HEK293 (cell line): ENCODE measurements around the gene TPCN2.
"Not testable (repeated sequence)": the region's sequence is repeated elsewhere in the genome, so short reads cannot be mapped to it uniquely, and the experiment has no call there.

ENCODE experiments used
- CTCF ChIA-PET: fragments of 350-600 bp; formaldehyde crosslinking; extraction: SDS; loops from one replicate; lab custom pipeline; 2021; ENCODE audit warnings: antibody characterized with exemption; lab: Yijun Ruan, JAX
- POLR2A ChIA-PET: fragments of 300-600 bp; formaldehyde crosslinking; extraction: SDS; loops from one replicate; lab custom pipeline; 2020; ENCODE audit warnings: antibody characterized with exemption, inconsistent platforms; lab: Yijun Ruan, JAX
- H3K27ac ChIP-seq: fragments of 200-500 bp; sonication (Bioruptor generic); 2 replicates; pipeline ENCODE4 v1.5.1; 2014; ENCODE audit warnings: low read depth, low read length, control low read depth, inconsistent platforms; ENCODE audit errors: extremely low read depth
- H3K36me3 ChIP-seq, 2 experiments: fragments of 200-500 bp in 1 of 2; sonication (Bioruptor generic) in 1 of 2; 1 replicate in 1 of 2; 2 replicates in 1 of 2; pipeline ENCODE4 v1.5.1; 2014 to 2017; ENCODE audit warnings: inconsistent platforms in 2 of 2, low read length in 2 of 2; ENCODE audit not compliant: control insufficient read depth in 2 of 2, insufficient read depth in 1 of 2
- H3K4me1 ChIP-seq: fragments of 200-500 bp; sonication (Bioruptor generic); 2 replicates; pipeline ENCODE4 v1.5.1; 2014; ENCODE audit warnings: mild to moderate bottlenecking, low read length, inconsistent platforms; ENCODE audit not compliant: control insufficient read depth, insufficient read depth
- H3K4me3 ChIP-seq: 2 replicates; pipeline ENCODE4 v1.5.1; 2011; ENCODE audit warnings: low read depth, mild to moderate bottlenecking, control low read depth, low read length, moderate library complexity
- H3K9me3 ChIP-seq: fragments of 200-500 bp; sonication (Bioruptor generic); 2 replicates; pipeline ENCODE4 v1.5.1; 2014; ENCODE audit warnings: low read depth, low read length, inconsistent platforms; ENCODE audit not compliant: control insufficient read depth, insufficient read depth
- AEBP2 ChIP-seq: fragments of 450-650 bp; formaldehyde crosslinking; IDR thresholded peaks from 2 replicates; pipeline ENCODE4 v1.5.1; 2016; ENCODE audit warnings: missing biosample characterization, missing genetic modification characterization, borderline replicate concordance
- GLIS2 ChIP-seq: fragments of 450-650 bp; formaldehyde crosslinking; IDR thresholded peaks from 2 replicates; pipeline ENCODE4 v1.5.1; 2016; ENCODE audit warnings: missing biosample characterization, missing genetic modification characterization
- KLF9 ChIP-seq: fragments of 450-650 bp; formaldehyde crosslinking; IDR thresholded peaks from 2 replicates; pipeline ENCODE4 v1.5.1; 2016; ENCODE audit warnings: missing biosample characterization, missing genetic modification characterization, low read depth
- REPIN1 ChIP-seq: fragments of 450-650 bp; formaldehyde crosslinking; IDR thresholded peaks from 2 replicates; pipeline ENCODE4 v1.5.1; 2017; ENCODE audit warnings: missing biosample characterization, missing genetic modification characterization, low read depth
- SALL2 ChIP-seq: fragments of 450-650 bp; formaldehyde crosslinking; IDR thresholded peaks from 2 replicates; pipeline ENCODE4 v1.5.0; 2017; ENCODE audit warnings: missing biosample characterization, mild to moderate bottlenecking, missing genetic modification characterization, borderline replicate concordance
- SCRT1 ChIP-seq: fragments of 450-650 bp; formaldehyde crosslinking; IDR thresholded peaks from 2 replicates; pipeline ENCODE4 v1.5.1; 2016; ENCODE audit warnings: missing biosample characterization, missing genetic modification characterization, borderline replicate concordance
- YY1 ChIP-seq: fragments of 450-650 bp; formaldehyde crosslinking; IDR thresholded peaks from 2 replicates; pipeline ENCODE4 v1.5.1; 2018; ENCODE audit warnings: missing biosample characterization, missing genetic modification characterization
- ZNF16 ChIP-seq: fragments of 450-650 bp; formaldehyde crosslinking; IDR thresholded peaks from 2 replicates; pipeline ENCODE4 v1.5.1; 2016; ENCODE audit warnings: low read depth, missing biosample characterization, missing genetic modification characterization
- ZNF174 ChIP-seq: fragments of 450-650 bp; formaldehyde crosslinking; IDR thresholded peaks from 2 replicates; pipeline ENCODE4 v1.5.0; 2017; ENCODE audit warnings: missing biosample characterization, mild to moderate bottlenecking, missing genetic modification characterization
- ZNF239 ChIP-seq: fragments of 450-650 bp; formaldehyde crosslinking; IDR thresholded peaks from 2 replicates; pipeline ENCODE4 v1.5.1; 2016; ENCODE audit warnings: missing biosample characterization, missing genetic modification characterization
- ZNF274 ChIP-seq, 2 experiments: fragments of 200-500 bp in 1 of 2; fragments of 450-650 bp in 1 of 2; sonication (Bioruptor generic) in 1 of 2; formaldehyde crosslinking in 1 of 2; IDR thresholded peaks; 2 replicates each; pipeline versions ENCODE4 v1.5.1 to v1.6.1; 2014 to 2016; ENCODE audit warnings: borderline replicate concordance in 1 of 2, inconsistent platforms in 1 of 2, low read length in 1 of 2, missing biosample characterization in 1 of 2, missing genetic modification characterization in 1 of 2
- ZNF311 ChIP-seq: fragments of 450-650 bp; formaldehyde crosslinking; IDR thresholded peaks from 2 replicates; pipeline ENCODE4 v1.5.1; 2017; ENCODE audit warnings: missing biosample characterization, missing genetic modification characterization, borderline replicate concordance
- ZNF37A ChIP-seq: fragments of 450-650 bp; IDR thresholded peaks from 2 replicates; pipeline ENCODE4 v1.5.1; 2018; ENCODE audit warnings: missing biosample characterization, missing genetic modification characterization
- ZNF423 ChIP-seq: fragments of 450-650 bp; formaldehyde crosslinking; IDR thresholded peaks from 2 replicates; pipeline ENCODE4 v1.5.1; 2016; ENCODE audit warnings: missing biosample characterization, missing genetic modification characterization
- ZNF433 ChIP-seq: fragments of 450-650 bp; formaldehyde crosslinking; IDR thresholded peaks from 2 replicates; pipeline ENCODE4 v1.5.1; 2016; ENCODE audit warnings: missing biosample characterization, missing genetic modification characterization, low read depth
- ZNF473 ChIP-seq: fragments of 450-650 bp; formaldehyde crosslinking; IDR thresholded peaks from 2 replicates; pipeline ENCODE4 v1.5.1; 2017; ENCODE audit warnings: missing biosample characterization, missing genetic modification characterization
- ZNF501 ChIP-seq: fragments of 450-650 bp; formaldehyde crosslinking; IDR thresholded peaks from 2 replicates; pipeline ENCODE4 v1.5.1; 2016; ENCODE audit warnings: missing biosample characterization, missing genetic modification characterization
- ZNF558 ChIP-seq: fragments of 450-650 bp; formaldehyde crosslinking; IDR thresholded peaks from 2 replicates; pipeline ENCODE4 v1.5.1; 2016; ENCODE audit warnings: missing biosample characterization, missing genetic modification characterization
- ZNF626 ChIP-seq: fragments of 450-650 bp; sonication (Bioruptor Pico); formaldehyde crosslinking; IDR thresholded peaks from 2 replicates; pipeline ENCODE4 v1.5.1; 2018; ENCODE audit warnings: missing biosample characterization, missing genetic modification characterization, inconsistent platforms
- ZNF645 ChIP-seq: fragments of 450-650 bp; formaldehyde crosslinking; IDR thresholded peaks from 2 replicates; pipeline ENCODE4; 2016; ENCODE audit warnings: missing biosample characterization, missing genetic modification characterization
- ZNF660 ChIP-seq: fragments of 450-650 bp; IDR thresholded peaks from 2 replicates; pipeline ENCODE4 v1.5.1; 2018; ENCODE audit warnings: missing biosample characterization, mild to moderate bottlenecking, missing genetic modification characterization
- ZNF837 ChIP-seq: fragments of 450-650 bp; formaldehyde crosslinking; IDR thresholded peaks from 2 replicates; pipeline ENCODE4 v1.5.1; 2016; ENCODE audit warnings: missing biosample characterization, missing genetic modification characterization
- TF ChIP-seq, protein P1 (sequence below): fragments of 450-650 bp; formaldehyde crosslinking; IDR thresholded peaks from 2 replicates; pipeline ENCODE4 v1.5.1; 2016; ENCODE audit warnings: missing biosample characterization, missing genetic modification characterization
- TF ChIP-seq, protein P2 (sequence below): fragments of 450-650 bp; formaldehyde crosslinking; IDR thresholded peaks from 2 replicates; pipeline ENCODE4 v1.5.1; 2016; ENCODE audit warnings: missing biosample characterization, missing genetic modification characterization
- TF ChIP-seq, protein P3 (sequence below): fragments of 450-650 bp; formaldehyde crosslinking; IDR thresholded peaks from 2 replicates; pipeline ENCODE4 v1.5.1; 2017; ENCODE audit warnings: missing biosample characterization, mild to moderate bottlenecking, missing genetic modification characterization, moderate library complexity

TPCN2 gene

GRCh38 chr11:69148806-69149205, 100.1 kb downstream of the TPCN2 start:
- CTCF ChIA-PET: no interaction called here
- no peak for TF ChIP-seq ZNF837 (tag by site-specific recombination)
- TF ChIP-seq, protein P1, sequence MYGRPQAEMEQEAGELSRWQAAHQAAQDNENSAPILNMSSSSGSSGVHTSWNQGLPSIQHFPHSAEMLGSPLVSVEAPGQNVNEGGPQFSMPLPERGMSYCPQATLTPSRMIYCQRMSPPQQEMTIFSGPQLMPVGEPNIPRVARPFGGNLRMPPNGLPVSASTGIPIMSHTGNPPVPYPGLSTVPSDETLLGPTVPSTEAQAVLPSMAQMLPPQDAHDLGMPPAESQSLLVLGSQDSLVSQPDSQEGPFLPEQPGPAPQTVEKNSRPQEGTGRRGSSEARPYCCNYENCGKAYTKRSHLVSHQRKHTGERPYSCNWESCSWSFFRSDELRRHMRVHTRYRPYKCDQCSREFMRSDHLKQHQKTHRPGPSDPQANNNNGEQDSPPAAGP (tag by site-specific recombination): no peak
- TF ChIP-seq, protein P2, sequence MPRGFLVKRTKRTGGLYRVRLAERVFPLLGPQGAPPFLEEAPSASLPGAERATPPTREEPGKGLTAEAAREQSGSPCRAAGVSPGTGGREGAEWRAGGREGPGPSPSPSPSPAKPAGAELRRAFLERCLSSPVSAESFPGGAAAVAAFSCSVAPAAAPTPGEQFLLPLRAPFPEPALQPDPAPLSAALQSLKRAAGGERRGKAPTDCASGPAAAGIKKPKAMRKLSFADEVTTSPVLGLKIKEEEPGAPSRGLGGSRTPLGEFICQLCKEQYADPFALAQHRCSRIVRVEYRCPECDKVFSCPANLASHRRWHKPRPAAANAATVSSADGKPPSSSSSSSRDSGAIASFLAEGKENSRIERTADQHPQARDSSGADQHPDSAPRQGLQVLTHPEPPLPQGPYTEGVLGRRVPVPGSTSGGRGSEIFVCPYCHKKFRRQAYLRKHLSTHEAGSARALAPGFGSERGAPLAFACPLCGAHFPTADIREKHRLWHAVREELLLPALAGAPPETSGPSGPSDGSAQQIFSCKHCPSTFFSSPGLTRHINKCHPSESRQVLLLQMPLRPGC (tag by site-specific recombination): no peak
- TF ChIP-seq ZNF626 (tag by site-specific recombination): no peak
- TF ChIP-seq ZNF501 (tag by site-specific recombination): no peak
- no peak for TF ChIP-seq ZNF311 (tag by site-specific recombination)
- no peak for TF ChIP-seq ZNF645 (tag by site-specific recombination)
- TF ChIP-seq ZNF37A (tag by site-specific recombination): no peak
- TF ChIP-seq ZNF174: no peak
- TF ChIP-seq SCRT1 (tag by site-specific recombination): no peak
- TF ChIP-seq, protein P3, sequence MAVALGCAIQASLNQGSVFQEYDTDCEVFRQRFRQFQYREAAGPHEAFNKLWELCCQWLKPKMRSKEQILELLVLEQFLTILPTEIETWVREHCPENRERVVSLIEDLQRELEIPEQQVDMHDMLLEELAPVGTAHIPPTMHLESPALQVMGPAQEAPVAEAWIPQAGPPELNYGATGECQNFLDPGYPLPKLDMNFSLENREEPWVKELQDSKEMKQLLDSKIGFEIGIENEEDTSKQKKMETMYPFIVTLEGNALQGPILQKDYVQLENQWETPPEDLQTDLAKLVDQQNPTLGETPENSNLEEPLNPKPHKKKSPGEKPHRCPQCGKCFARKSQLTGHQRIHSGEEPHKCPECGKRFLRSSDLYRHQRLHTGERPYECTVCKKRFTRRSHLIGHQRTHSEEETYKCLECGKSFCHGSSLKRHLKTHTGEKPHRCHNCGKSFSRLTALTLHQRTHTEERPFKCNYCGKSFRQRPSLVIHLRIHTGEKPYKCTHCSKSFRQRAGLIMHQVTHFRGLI (tag by site-specific recombination): no peak
- no peak for TF ChIP-seq SALL2 (tag by site-specific recombination)
- TF ChIP-seq ZNF423 (tag by site-specific recombination): no peak
- no peaks in the 10 kb centered on the region for H3K36me3 ChIP-seq
- H3K9me3 ChIP-seq: no peaks in the 10 kb centered on the region
- H3K27ac ChIP-seq: no peak overlapping the region
- H3K4me3 ChIP-seq: no peak overlapping the region
- no peaks in the 10 kb centered on the region for H3K4me1 ChIP-seq
- POLR2A ChIA-PET: no interaction called here

- not testable (repeated sequence) for H3K4me3 ChIP-seq
Observed at GRCh38 chr11:69149338-69150045, 100.8 kb downstream of the TPCN2 start.

DNA sequence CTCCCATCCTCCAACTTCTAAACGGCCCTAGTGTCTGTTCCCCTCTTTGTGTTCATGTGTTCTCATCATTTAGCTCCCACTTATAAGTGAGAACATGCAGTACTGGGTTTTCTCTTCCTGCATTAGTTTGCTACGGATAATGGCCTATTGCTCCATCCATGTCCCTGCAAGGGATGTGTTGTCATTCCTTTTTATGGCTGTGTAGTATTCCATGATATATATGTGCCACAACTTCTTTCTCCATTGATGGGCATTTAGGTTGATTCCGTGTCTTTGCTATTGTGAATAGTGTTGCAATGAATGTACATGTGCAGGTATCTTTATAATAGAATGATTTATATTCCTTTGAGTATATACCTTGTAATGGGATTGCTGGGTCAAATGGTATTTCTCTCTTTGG, 101.4 kb downstream of the TPCN2 start:
- Histone ChIP-seq H3K4me1 (no peaks in the 10 kb centered on the region), H3K27ac (no peak overlapping the region), H3K36me3 (no peaks in the 10 kb centered on the region), H3K4me3 (no peak overlapping the region), H3K9me3 (no peaks in the 10 kb centered on the region)
- ChIA-PET CTCF (interaction anchor here (1.9 kb wide), 1 partner anchor 19 kb away, joined by 7 read pairs; no protein-coding TSS in a partner anchor), POLR2A (no interaction called here)
- TF ChIP-seq ZNF473: no peak
- TF ChIP-seq AEBP2 (tag by site-specific recombination): no peak
- no peak for TF ChIP-seq YY1 (tag by site-specific recombination)
- no peak for TF ChIP-seq ZNF660 (tag by site-specific recombination)
- no peak for TF ChIP-seq ZNF433 (tag by site-specific recombination)
- TF ChIP-seq ZNF239 (tag by site-specific recombination): no peak
- no peak for TF ChIP-seq KLF9 (tag by site-specific recombination)
- no peak for TF ChIP-seq ZNF16
- no peak for TF ChIP-seq ZNF558 (tag by site-specific recombination)
- no peak for TF ChIP-seq ZNF274 (IDR thresholded peaks at IDR 0.05; ENCODE audit: low read length)
- TF ChIP-seq ZNF274 (tag by site-specific recombination; IDR thresholded peaks at IDR 0.05; ENCODE audit: borderline replicate concordance): no peak
- TF ChIP-seq GLIS2 (tag by site-specific recombination): no peak
- no peak for TF ChIP-seq REPIN1 (tag by site-specific recombination)

More at GRCh38 chr11:69149338-69150045, 100.8 kb downstream of the TPCN2 start:
- H3K36me3 ChIP-seq, POLR2A ChIA-PET, H3K27ac ChIP-seq, CTCF ChIA-PET, H3K9me3 ChIP-seq, H3K4me1 ChIP-seq: not testable (repeated sequence)
